Psoas muscle (tissue), 8 donors: ENCODE measurements around the gene C2orf78. TPM values are rescaled to one million over a fixed set of nuclear protein-coding genes. Genes with fewer than 3 reads are reported as not detected.
"Not testable (repeated sequence)": the region's sequence is repeated elsewhere in the genome, so short reads cannot be mapped to it uniquely, and the experiment has no call there.

Source experiments
- ATAC-seq, 4 donors: fragments of 200-7000 bp; cut with Tn5 transposase; one replicate each; pipeline ENCODE4 v1.9.1; 2020; ENCODE audit warnings: moderate library complexity in 3 of 4, mild to moderate bottlenecking in 2 of 4
- DNase-seq, 2 donors: peaks; one replicate each; pipeline ENCODE4 v3.0.0-alpha.2; 2020
- H3K27ac ChIP-seq: fragments of 200-600 bp; one replicate; pipeline ENCODE4 v1.8.0; 2022
- H3K27me3 ChIP-seq, 3 donors: fragments of 200-600 bp in 1 of 3; one replicate each; pipeline versions ENCODE4 v1.6.1 to v1.8.0; 2013 to 2022; ENCODE audit warnings: low read length in 2 of 3, mild to moderate bottlenecking in 2 of 3, moderate library complexity in 1 of 3; ENCODE audit not compliant: insufficient read depth in 3 of 3
- H3K36me3 ChIP-seq, 2 donors: fragments of 200-600 bp in 1 of 2; one replicate each; pipeline versions ENCODE4 v1.6.1 to v1.8.0; 2013 to 2022; ENCODE audit warnings: low read depth in 1 of 2, mild to moderate bottlenecking in 1 of 2, moderate library complexity in 1 of 2; ENCODE audit not compliant: insufficient read depth in 1 of 2
- H3K4me1 ChIP-seq: fragments of 200-600 bp; one replicate; pipeline ENCODE4 v1.8.0; 2022
- H3K4me3 ChIP-seq: fragments of 200-600 bp; one replicate; pipeline ENCODE4 v1.8.0; 2022; ENCODE audit warnings: mild to moderate bottlenecking
- H3K9me3 ChIP-seq: fragments of 200-600 bp; one replicate; pipeline ENCODE4 v1.8.0; 2022
- WGBS, 3 donors: extraction: QIAGEN DNeasy Blood & Tissue Kit; methylation state at CpG; one replicate each; pipeline versions ENCODE4 v1.1.6 to v1.1.7; 2013; 5-methylcytosine and 5-hydroxymethylcytosine counted together
- intact Hi-C, 2 donors: fragments of 100-400 bp; cut with DNase I; formaldehyde crosslinking; loops; one replicate each; pipeline versions ENCODE4 v1.11.0 to v1.14.2; 2022
- long read RNA-seq, 2 donors: library from polyadenylated mRNA; unstranded; transcript quantifications; one replicate each; pipeline ENCODE4 v2.0.0, GENCODE V29; 2021
- polyA plus RNA-seq, 3 donors: library from polyadenylated mRNA; stranded (reverse); fragments of 200-250 nt; gene quantifications; one replicate each; pipeline ENCODE4 v1.2.3, GENCODE V29; 2013
- total RNA-seq, 4 donors: library from RNA; stranded (reverse); fragmentation: NEBNext Ultra II Directional in 2 of 4; extraction: Animal tissue kit (Norgen Biotek cat#: 25700) in 2 of 4; gene quantifications; one replicate each; pipeline versions ENCODE4 v1.2.1 to v1.2.4, GENCODE V29; 2021 to 2023
- TF ChIP-seq, protein P1 (sequence below): fragments of 200-600 bp; IDR thresholded peaks from one replicate; pipeline ENCODE4 v1.8.0; 2022; ENCODE audit warnings: antibody characterized with exemption
- donor health status: healthy with polysubstance abuse.
- donor health status: DM: no; HTN: no; CAD: no; lungs with moderate emphysema.
- donor health status: Bipolar disorder and iron deficiency.
- donor health status: healthy.
- donor health status: DM: yes; HTN: yes; CAD: no.
- donor health status: DM: no; HTN: no; CAD: no.
- donor health status: DM: no; HTN: no; CAD: no.
- donor health status: DM: yes; HTN: yes; CAD: no.

The C2orf78 gene, protein sequence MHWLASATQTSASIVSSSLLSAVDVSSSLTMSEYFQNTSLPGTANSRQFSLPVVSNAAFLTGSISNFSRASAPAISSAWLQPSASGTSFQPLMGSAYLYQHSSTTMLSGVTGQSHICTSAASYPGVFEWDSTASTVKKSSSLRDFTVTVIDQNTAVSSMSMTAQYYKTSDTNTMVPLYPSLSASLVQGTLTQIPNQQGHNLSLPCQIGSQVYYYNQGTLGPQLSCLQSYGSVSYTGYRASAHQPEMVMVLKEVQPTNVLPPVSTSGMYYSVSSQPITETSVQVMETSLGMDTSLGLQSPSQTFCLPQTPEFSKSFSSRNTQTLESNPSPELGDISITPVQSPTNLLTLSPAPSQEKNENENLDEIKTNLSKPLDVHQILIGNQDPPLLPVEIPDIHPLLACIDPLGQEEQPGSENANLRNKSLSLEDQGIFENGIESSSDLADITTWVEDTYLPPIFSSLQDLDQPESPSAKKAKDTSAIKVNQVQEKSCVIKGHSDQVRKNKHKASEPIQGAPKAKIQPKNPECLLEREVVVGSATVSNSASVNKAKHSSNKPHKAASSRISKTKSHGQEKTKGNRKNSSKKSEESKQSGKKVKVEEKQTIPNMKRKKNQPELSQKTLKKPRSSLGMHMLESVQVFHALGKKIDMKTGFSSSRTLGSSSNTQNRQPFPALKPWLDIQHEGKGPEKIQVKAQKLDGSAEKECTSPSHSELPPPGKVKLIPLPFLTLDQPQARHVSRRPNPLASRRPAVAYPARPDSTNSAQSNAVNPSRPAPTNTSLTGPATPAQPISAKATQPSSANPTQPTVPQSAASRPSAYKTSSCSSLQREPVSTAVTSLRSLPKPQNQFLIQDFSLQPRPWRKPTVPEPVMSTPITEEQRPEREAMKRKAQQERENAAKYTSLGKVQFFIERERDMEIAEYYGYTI
- not detected for total RNA-seq
- not detected for polyA plus RNA-seq
- long read RNA-seq, donor 1, result 0 reads
- long read RNA-seq, donor 2, result 0 reads

DNA sequence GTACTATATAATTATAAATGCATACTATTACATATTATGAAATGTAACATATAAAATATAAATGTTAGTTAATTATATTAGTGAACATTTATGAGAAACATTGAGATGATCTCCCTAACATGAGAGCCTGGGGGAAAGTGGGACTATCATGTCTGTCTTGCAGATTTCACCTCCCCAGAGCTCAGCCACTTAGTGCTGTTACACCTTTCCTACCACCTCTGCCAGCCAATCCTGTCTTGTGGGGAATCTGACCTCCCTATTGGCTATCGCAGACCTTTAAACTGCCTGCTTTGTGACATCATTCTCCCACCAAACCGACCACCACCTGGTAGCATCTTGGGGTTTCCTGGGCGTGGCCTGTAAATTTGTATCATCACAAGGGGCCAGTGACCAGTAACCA is at the start of gene C2orf78:
Gene C2orf78 (plus strand): TSS at position 301 of the 400 bp plus-strand sequence. CDS start 127 bp downstream, outside the sequence.
- intact Hi-C loops, ATAC-seq: not testable (repeated sequence)
- whole genome bisulfite sequencing, 3 donors, result 22 to 45% (median 31%) methylated on average over 2 to 3 of the region's 3 CpGs

DNA sequence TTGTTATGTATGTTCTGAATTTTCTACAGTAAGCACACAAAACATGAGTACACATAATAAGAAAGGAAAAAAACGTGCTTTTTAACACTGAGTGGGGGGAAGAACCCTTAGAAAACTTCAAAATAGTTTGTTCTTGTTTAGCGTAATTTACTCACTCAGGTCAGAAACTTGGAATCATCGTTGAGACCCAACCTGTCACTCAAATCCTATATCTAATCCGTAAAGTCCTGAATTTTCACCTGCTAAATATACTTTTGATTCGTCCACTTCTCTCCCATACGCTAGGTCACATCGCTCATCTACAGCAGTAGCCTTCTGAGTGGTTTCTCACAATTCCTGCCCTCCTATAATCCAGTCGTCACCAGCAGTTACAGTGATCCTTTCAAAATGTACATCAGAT is 47.6 kb upstream of the C2orf78 start:
- Histone ChIP-seq H3K36me3 (peaks cover 0 to 32% of the 10 kb centered on the region in 2 donors), H3K27ac (peak overlapping the region; percentile 75), H3K4me3 (peak overlapping the region; percentile 71), H3K9me3 (no peaks in the 10 kb centered on the region), H3K27me3 (no peaks in the 10 kb centered on the region), H3K4me1 (peaks cover 20% of the 10 kb centered on the region)
- TF ChIP-seq, protein P1, sequence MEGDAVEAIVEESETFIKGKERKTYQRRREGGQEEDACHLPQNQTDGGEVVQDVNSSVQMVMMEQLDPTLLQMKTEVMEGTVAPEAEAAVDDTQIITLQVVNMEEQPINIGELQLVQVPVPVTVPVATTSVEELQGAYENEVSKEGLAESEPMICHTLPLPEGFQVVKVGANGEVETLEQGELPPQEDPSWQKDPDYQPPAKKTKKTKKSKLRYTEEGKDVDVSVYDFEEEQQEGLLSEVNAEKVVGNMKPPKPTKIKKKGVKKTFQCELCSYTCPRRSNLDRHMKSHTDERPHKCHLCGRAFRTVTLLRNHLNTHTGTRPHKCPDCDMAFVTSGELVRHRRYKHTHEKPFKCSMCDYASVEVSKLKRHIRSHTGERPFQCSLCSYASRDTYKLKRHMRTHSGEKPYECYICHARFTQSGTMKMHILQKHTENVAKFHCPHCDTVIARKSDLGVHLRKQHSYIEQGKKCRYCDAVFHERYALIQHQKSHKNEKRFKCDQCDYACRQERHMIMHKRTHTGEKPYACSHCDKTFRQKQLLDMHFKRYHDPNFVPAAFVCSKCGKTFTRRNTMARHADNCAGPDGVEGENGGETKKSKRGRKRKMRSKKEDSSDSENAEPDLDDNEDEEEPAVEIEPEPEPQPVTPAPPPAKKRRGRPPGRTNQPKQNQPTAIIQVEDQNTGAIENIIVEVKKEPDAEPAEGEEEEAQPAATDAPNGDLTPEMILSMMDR, result no peak
- intact Hi-C loops, result loop anchor here (2.0 to 10.0 kb wide), 2 partner anchors 720 to 728 kb away; partner anchors contain the start of gene MOGS (in 1 of the 2)
- whole genome bisulfite sequencing, 3 donors, result 14 to 16% (median 14%) methylated on average over 8 of the region's 8 CpGs
- no peak for DNase-seq
- no peak for ATAC-seq

More for the DNA sequence above, at the start of gene C2orf78:
- not testable (repeated sequence) for H3K27me3 ChIP-seq, H3K4me3 ChIP-seq, H3K36me3 ChIP-seq, H3K27ac ChIP-seq, DNase-seq, H3K4me1 ChIP-seq, H3K9me3 ChIP-seq

DNA sequence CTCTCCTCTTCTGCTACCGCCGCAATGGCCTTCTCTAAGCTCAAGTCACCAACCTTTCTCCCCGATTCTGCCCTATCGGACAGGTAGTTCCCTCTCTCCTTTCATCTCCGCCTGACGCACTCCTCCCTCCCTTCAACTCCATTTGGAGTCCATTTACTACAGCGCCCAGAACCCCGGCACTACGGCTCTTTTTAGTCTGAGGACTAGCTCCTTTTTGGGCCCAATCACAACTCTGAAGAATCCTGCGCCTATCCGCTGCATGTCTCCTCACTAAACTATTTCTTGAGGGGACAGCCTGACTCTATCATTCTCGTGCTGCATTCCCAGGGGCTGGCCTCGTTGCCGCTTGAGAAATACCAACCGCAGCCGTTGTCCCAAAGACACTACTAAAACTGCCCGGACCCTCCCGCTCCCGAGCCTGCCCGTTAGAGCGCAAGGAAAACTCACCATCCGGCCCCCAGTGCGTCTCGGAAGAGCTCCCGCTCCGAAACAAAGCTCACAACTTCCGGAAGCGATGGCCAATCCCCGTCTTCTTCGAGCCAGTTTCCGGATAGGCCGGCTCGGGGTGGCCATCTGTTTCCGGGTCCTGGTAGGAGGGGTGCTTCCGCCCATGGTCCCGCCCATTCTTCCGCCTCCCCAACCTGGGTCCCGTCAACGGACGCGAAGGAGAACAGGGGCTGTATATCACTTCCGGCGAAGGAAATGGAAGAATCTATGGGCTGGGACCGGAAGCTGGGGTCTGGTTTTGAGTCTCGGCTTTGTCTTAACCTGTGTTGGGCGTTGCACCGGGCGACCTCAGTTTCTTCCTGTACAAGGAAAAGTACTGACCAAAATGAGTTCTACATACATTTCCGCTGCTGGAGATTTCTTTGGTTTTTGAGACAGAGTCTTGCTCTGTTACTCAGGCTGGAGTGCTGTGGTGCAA is 46.9 kb upstream of the C2orf78 start, which contains the start of gene TPRKB:
Gene TPRKB (minus strand): TSS at position 491 of the 925 bp plus-strand sequence. CDS start 2,776 bp downstream, outside the sequence.
- Histone ChIP-seq H3K27me3 (no peaks in the 10 kb centered on the region), H3K27ac (peak within 1 kb of the TSS; percentile 75), H3K9me3 (no peaks in the 10 kb centered on the region), H3K4me1 (peaks cover 20% of the 10 kb centered on the region), H3K4me3 (peak within 1 kb of the TSS; percentile 71), H3K36me3 (peaks cover 0 to 24% of the 10 kb centered on the region in 2 donors)
- intact Hi-C loops, result loop anchor here (2.0 to 10.0 kb wide), 2 partner anchors 720 to 728 kb away; partner anchors contain the start of gene MOGS (in 1 of the 2)
- WGBS, 3 donors, result 1% methylated on average over 49 of the region's 49 CpGs
- ATAC-seq (peak; percentile 100), DNase-seq (peak; percentile 97 to 98)
- TF ChIP-seq, protein P1, result no peak

DNA sequence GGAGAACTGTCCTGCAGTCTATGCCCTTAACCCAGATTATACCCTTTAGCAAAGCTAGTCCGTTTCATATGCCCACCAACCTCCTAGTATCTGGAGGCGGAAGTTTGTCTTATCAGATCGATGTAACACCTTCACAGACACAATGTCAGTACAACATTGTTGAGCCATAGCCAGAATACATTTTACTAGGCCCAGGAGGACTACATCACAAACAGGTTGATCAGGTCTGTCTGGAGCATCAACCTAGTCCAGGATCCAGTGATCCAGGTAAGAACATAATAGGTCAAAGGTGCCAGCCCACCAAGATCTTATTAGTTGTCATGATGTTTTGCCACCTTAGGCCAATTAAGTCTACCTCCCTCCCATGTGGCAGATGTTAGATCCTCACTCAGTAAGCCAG is 44.9 kb upstream of the C2orf78 start:
- Histone ChIP-seq H3K36me3 (peaks cover 0 to 7% of the 10 kb centered on the region in 2 donors), H3K27me3 (no peaks in the 10 kb centered on the region), H3K27ac (no peak overlapping the region), H3K4me3 (no peak overlapping the region), H3K4me1 (peaks cover 20% of the 10 kb centered on the region), H3K9me3 (no peaks in the 10 kb centered on the region)
- no peak for DNase-seq
- WGBS, 3 donors, result 94 to 100% (median 94%) methylated on average over 3 of the region's 3 CpGs
- TF ChIP-seq, protein P1, result no peak
- ATAC-seq, result no peak
- intact Hi-C loops, result loop anchor here in 1 of 2 donors (10.0 kb wide), 1 partner anchor 726 kb away; the partner anchor contains the start of gene MOGS
